H1 (cell line): ENCODE data around the gene PDE2A. TPM values are rescaled to one million over a fixed set of nuclear protein-coding genes. Genes with fewer than 3 reads are reported as not detected.
A peak's percentile ranks its signal among the peaks of the same experiment; 100 is the strongest.

Experiments used
- CHD7 ChIP-seq: fragments of 300-600 bp; sonication (generic); IDR thresholded peaks from 2 replicates; pipeline ENCODE4 v1.7.1; 2012; ENCODE audit warnings: low read length, moderate library complexity, mild to moderate bottlenecking, inconsistent platforms; ENCODE audit not compliant: insufficient replicate concordance
- EZH2 ChIP-seq: fragments of 200-600 bp; sonication (generic); IDR thresholded peaks from 2 replicates; pipeline ENCODE4 v1.7.1; 2012; ENCODE audit warnings: low read depth, mild to moderate bottlenecking, moderate library complexity, low read length, inconsistent platforms; ENCODE audit not compliant: severe bottlenecking
- RNF2 ChIP-seq: fragments of 200-900, 300-1000 bp; sonication (generic); IDR thresholded peaks from 2 replicates; pipeline ENCODE4 v1.7.1; 2016; ENCODE audit warnings: borderline replicate concordance, low read depth, mild to moderate bottlenecking, antibody characterized with exemption, low read length; ENCODE audit not compliant: poor library complexity, severe bottlenecking; ENCODE audit errors: missing control alignments
- SAP30 ChIP-seq: fragments of 300-600 bp; sonication (generic); IDR thresholded peaks from 2 replicates; pipeline ENCODE4 v1.7.1; 2012; ENCODE audit warnings: low read length, moderate library complexity, mild to moderate bottlenecking, inconsistent platforms; ENCODE audit not compliant: insufficient read depth, insufficient replicate concordance
- TAF1 ChIP-seq: IDR thresholded peaks from 2 replicates; pipeline ENCODE4 v1.6.1; 2011; ENCODE audit warnings: mild to moderate bottlenecking, low read depth, low read length
- polyA plus RNA-seq, 7 experiments: library from polyadenylated mRNA; depleted of rRNA in 3 of 7; stranded (reverse) in 5 of 7; unstranded in 2 of 7; fragments of >200 nt in 5 of 7; fragments of 200-250 nt in 2 of 7; gene quantifications; 1 replicate in 5 of 7; 2 replicates in 1 of 7; 4 replicates in 1 of 7; pipeline versions ENCODE4 v1.2.1 to v1.2.3, GENCODE V29; 2011 to 2013; ENCODE audit warnings: missing spikeins in 2 of 7, mixed read lengths in 2 of 7
- total RNA-seq: library from RNA; stranded (reverse); fragmentation: NEBNext Ultra II Directional; extraction: Animal tissue kit (Norgen Biotek cat#: 25700); gene quantifications from 2 replicates; pipeline ENCODE4 v1.2.1, GENCODE V29; 2021

Gene PDE2A
- total and polyA plus RNA-seq, 2 of the 8 experiments (the other 6 are each of a cell fraction or from before 2014, with no cell fraction given) = 3.4 to 7.1 TPM

- TF ChIP-seq CHD7 = no peak
- TF ChIP-seq EZH2 = peak; percentile 69
- TF ChIP-seq TAF1 = no peak
- no peak for TF ChIP-seq SAP30
- TF ChIP-seq RNF2 = no peak
- TF ChIP-seq, all 59 proteins: peak for 1
Measured at GRCh38 chr11:72641522-72642042, 32.6 kb downstream of the PDE2A start (continued).
